NCI-H1092 (cell line): Measurements from ENCODE around the gene SH3GLB2.
"Not testable (repeated sequence)": the region's sequence is repeated elsewhere in the genome, so short reads cannot be mapped to it uniquely, and the experiment has no call there.

Experiments used
- DNase-seq: peaks from one replicate; lab custom pipeline; 2025; lab: John Stamatoyannopoulos, UW

SH3GLB2 gene

GRCh38 chr9:128998462-128998861 is 29.7 kb downstream of the SH3GLB2 start:
- no peak for DNase-seq

DNA sequence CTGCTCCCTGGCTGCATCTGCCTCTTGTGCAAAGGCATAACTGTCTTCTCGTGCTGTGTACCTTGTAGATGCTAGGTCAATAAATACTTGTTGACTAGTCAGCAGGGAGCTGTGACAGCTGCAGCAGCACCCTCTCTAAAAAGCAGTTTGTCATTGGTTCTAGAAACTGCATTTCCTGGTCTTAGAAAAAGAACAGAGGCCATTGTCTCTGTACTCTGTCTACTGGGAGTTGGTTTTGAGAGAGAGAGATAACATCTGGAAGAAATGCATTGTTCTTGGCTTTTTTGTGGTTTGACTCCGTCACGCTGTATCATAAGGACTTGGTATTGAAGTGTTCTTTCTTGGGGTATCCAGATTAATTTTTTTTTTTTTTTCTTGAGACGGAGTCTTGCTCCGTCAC is 32.3 kb downstream of the SH3GLB2 start:
- DNase-seq, result no peak

DNA sequence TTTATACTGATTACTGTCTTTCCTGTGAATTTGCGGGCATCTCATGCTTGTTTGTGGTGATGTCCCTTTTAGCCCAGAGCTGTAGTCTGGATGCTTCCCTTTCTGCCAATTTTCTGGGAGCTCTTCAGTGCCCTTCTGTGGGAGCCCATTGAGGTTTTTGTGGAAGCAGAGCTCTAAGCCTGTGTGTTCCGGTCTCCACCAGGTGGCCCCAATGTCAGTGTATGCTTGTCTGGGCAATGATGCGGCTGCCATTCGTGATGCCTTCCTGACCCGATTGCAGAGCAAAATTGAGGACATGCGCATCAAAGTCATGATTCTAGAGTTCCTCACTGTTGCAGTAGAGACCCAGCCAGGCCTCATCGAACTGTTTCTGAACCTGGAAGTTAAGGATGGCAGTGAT is 35.1 kb downstream of the SH3GLB2 start:
- DNase-seq, result no peak

DNA sequence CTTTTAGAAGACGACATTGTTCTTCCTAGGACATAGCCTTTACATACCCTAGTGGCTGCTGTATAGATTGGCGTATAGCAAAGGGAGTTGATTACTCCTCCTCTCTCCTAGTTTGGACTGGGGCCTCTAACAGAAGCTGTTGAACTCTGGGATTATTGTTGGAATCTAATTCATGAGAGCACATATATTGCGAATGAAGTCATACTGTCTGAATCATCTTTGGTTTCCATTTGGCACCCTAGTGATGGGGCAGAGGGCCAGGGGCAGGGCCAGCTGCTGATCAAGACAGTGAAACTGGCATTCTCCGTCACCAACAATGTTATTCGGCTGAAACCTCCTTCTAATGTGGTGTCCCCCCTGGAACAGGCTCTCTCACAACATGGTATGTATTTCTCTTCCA is 40.3 kb downstream of the SH3GLB2 start:
- no peak for DNase-seq

GRCh38 chr9:128986671-128987070 is 41.5 kb downstream of the SH3GLB2 start:
- no peak for DNase-seq

- no peak for DNase-seq
These were observed 44.6 kb downstream of the SH3GLB2 start for GRCh38 chr9:128983536-128983935.

GRCh38 chr9:128979111-128979510 is 49.0 kb downstream of the SH3GLB2 start:
- DNase-seq, result no peak

GRCh38 chr9:128972956-128973355 is 55.2 kb downstream of the SH3GLB2 start:
- DNase-seq, result no peak

DNA sequence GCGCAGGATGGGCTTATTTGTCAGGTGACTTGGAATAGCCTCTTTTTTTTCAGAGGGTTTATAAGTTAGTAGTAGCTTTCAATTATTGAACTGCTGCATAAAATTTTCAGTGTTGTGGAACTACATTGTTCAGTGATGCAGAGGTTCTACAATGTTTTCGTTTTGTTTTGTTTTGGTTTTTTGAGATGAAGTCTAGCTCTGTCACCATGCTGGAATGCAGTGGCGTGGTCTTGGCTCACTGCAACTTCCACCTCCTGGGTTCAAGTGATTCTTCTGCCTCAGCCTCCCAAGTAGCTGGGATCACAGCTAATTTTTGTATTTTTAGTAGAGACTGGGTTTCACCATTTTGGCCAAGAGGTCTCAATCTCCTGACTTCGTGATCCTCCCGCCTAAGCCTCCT is 58.6 kb downstream of the SH3GLB2 start:
- DNase-seq, result no peak

- not testable (repeated sequence) for DNase-seq
These were observed 66.7 kb downstream of the SH3GLB2 start for GRCh38 chr9:128961403-128961802.
